Measurements from ENCODE around the gene STXBP5L. TPM values are rescaled to one million over a fixed set of nuclear protein-coding genes. Genes with fewer than 3 reads are reported as not detected.

Gene STXBP5L
- total RNA-seq, 2 experiments from 2014 or later = not detected

DNA sequence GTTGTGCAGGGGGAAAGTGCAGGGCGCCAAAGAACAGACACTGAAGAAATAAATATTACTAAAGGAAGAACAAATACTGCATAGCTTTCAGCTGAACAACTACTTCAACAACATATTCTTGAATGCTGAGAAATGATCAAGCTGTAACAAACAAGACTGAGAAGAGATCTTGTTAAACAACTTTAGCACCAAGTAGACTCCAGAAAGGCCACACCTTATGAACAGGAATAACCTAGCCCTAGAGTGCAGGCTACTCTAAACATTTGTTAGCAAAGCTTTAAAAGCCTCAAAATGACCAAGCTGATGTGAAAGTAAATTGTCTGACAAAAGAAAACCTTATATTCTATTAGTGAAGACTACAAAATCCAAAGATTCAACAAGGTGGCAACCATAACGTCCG, 554.6 kb downstream of the STXBP5L start:
- no peaks in the 10 kb centered on the region for H3K4me1 Mint-ChIP-seq (ENCODE audit: low read depth)
- H3K36me3 Mint-ChIP-seq (ENCODE audit: low read depth) = peaks cover 61% of the 10 kb centered on the region
- no peak overlapping the region for H3K4me3 Mint-ChIP-seq
- no peak for TF ChIP-seq CTCF (IDR thresholded peaks at IDR 0.05)
- POLR2A ChIA-PET = no interaction called here
- no peak overlapping the region for H3K27ac Mint-ChIP-seq
- CTCF ChIA-PET = interaction anchor here (0.5 kb wide), 1 partner anchor 17 kb away, joined by 3 read pairs; no protein-coding TSS in a partner anchor
- H3K9me3 Mint-ChIP-seq = no peaks in the 10 kb centered on the region
- ATAC-seq (no peak), DNase-seq (no peak)
- intact Hi-C loops (cut with micrococcal nuclease) = no loop called here
- no peaks in the 10 kb centered on the region for H3K27me3 Mint-ChIP-seq

GRCh38 chr3:121463745-121464144, 555.7 kb downstream of the STXBP5L start:
- TF ChIP-seq CTCF (IDR thresholded peaks at IDR 0.05) = no peak
- ATAC-seq (no peak), DNase-seq (no peak)
- H3K4me1 Mint-ChIP-seq (ENCODE audit: low read depth) = no peaks in the 10 kb centered on the region
- no peak overlapping the region for H3K4me3 Mint-ChIP-seq
- H3K27ac Mint-ChIP-seq = no peak overlapping the region
- no peaks in the 10 kb centered on the region for H3K9me3 Mint-ChIP-seq
- H3K27me3 Mint-ChIP-seq = no peaks in the 10 kb centered on the region
- intact Hi-C loops (cut with micrococcal nuclease) = no loop called here
- H3K36me3 Mint-ChIP-seq (ENCODE audit: low read depth) = peaks cover 62% of the 10 kb centered on the region
- ChIA-PET CTCF (no interaction called here), POLR2A (no interaction called here)

- ATAC-seq = no peak
- Mint-ChIP-seq H3K4me3 (no peak overlapping the region), H3K36me3 (ENCODE audit: low read depth) (peaks cover 57% of the 10 kb centered on the region), H3K9me3 (no peaks in the 10 kb centered on the region), H3K27ac (no peak overlapping the region), H3K4me1 (ENCODE audit: low read depth) (no peaks in the 10 kb centered on the region), H3K27me3 (no peaks in the 10 kb centered on the region)
- ChIA-PET CTCF (interaction anchor here (1.2 kb wide), 1 partner anchor 11 kb away, joined by 3 read pairs; no protein-coding TSS in a partner anchor), POLR2A (interaction anchor here (0.6 kb wide), 1 partner anchor 17 kb away, joined by 6 read pairs; no protein-coding TSS in a partner anchor)
- no peak for TF ChIP-seq CTCF (IDR thresholded peaks at IDR 0.05)
- intact Hi-C loops (cut with micrococcal nuclease) = no loop called here
- no peak for DNase-seq
Observed at GRCh38 chr3:121467085-121467484, 559.1 kb downstream of the STXBP5L start.

DNA sequence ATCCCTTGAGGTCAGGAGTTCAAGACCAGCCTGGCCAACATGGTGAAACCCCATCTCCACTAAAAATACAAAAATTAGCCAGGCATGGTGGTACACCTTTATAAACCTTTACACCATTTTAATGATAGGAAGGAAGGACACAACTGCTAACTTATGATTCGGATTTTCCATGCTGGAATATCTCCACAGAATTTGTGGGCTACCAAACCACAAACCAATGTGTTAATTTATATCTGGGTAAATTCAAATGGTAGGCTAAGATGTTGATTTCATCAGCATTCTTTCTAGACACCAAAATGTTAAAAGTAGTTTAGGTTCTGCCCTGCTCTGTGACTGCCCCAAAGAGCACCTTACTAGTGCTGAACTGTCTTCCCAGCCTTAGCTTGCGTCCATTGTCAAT, 565.0 kb downstream of the STXBP5L start:
- H3K4me1 Mint-ChIP-seq (ENCODE audit: low read depth) = no peaks in the 10 kb centered on the region
- no peaks in the 10 kb centered on the region for H3K27me3 Mint-ChIP-seq
- CTCF ChIA-PET = no interaction called here
- no peak for ATAC-seq
- peaks cover 59% of the 10 kb centered on the region for H3K36me3 Mint-ChIP-seq (ENCODE audit: low read depth)
- H3K9me3 Mint-ChIP-seq = no peaks in the 10 kb centered on the region
- no peak for TF ChIP-seq CTCF (IDR thresholded peaks at IDR 0.05)
- peak overlapping the region; percentile 32 for H3K27ac Mint-ChIP-seq
- no peak overlapping the region for H3K4me3 Mint-ChIP-seq
- POLR2A ChIA-PET = no interaction called here
- no peak for DNase-seq
- intact Hi-C loops (cut with micrococcal nuclease) = no loop called here

Small RNA genes lying within 50 kb of the gene (microRNA-seq; reads per million reads assigned to microRNA genes)
- not detected for gene MIR5682 (ENCODE audit: borderline microRNAs expressed, borderline replicate concordance)

Other genes starting within 250 kb of the STXBP5L start
- gene HGD, start 226.0 kb upstream of the STXBP5L start, total RNA-seq = under 1 TPM; 0.16 to 0.78 TPM
- gene RABL3, start 165.7 kb upstream of the STXBP5L start, total RNA-seq = 10 to 100 TPM; 28.8 to 37.1 TPM
- 10 to 100 TPM; 25.2 to 25.9 TPM for gene GTF2E1, start 165.5 kb upstream of the STXBP5L start, total RNA-seq

Data from activated CD8-positive, alpha-beta T cell treated with anti-CD3 and anti-CD28 coated beads for 36 hours (primary cell).